HL-60 (cell line): Measurements from ENCODE around the gene GNG7.

Source experiments
- POLR2AphosphoS5 ChIP-seq: IDR thresholded peaks from 2 replicates; pipeline ENCODE4 v1.6.1; 2012; ENCODE audit warnings: low read depth
- TF ChIP-seq, protein P1 (sequence below): IDR thresholded peaks from one replicate; pipeline ENCODE4 v1.5.1; 2011; ENCODE audit warnings: low read length, control low read depth, inconsistent platforms; ENCODE audit not compliant: insufficient read depth

GRCh38 chr19:2495130-2495641 lies 207.3 kb downstream of the GNG7 start:
- TF ChIP-seq POLR2AphosphoS5: no peak
- TF ChIP-seq, protein P1, sequence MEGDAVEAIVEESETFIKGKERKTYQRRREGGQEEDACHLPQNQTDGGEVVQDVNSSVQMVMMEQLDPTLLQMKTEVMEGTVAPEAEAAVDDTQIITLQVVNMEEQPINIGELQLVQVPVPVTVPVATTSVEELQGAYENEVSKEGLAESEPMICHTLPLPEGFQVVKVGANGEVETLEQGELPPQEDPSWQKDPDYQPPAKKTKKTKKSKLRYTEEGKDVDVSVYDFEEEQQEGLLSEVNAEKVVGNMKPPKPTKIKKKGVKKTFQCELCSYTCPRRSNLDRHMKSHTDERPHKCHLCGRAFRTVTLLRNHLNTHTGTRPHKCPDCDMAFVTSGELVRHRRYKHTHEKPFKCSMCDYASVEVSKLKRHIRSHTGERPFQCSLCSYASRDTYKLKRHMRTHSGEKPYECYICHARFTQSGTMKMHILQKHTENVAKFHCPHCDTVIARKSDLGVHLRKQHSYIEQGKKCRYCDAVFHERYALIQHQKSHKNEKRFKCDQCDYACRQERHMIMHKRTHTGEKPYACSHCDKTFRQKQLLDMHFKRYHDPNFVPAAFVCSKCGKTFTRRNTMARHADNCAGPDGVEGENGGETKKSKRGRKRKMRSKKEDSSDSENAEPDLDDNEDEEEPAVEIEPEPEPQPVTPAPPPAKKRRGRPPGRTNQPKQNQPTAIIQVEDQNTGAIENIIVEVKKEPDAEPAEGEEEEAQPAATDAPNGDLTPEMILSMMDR: no peak
